HG03139 (cell line): Measurements from ENCODE around the gene ASRGL1.

Experiments
- ATAC-seq: cut with Tn5 transposase; IDR thresholded peaks from one replicate; pipeline ENCODE4 v1.9.1; 2021; ENCODE audit not compliant: unreplicated experiment

The ASRGL1 gene

GRCh38 chr11:62411524-62411923 is 74.3 kb downstream of the ASRGL1 start:
- ATAC-seq = no peak

GRCh38 chr11:62413060-62413696 is 75.9 kb downstream of the ASRGL1 start:
- no peak for ATAC-seq

- no peak for ATAC-seq
These were observed 79.3 kb downstream of the ASRGL1 start for GRCh38 chr11:62416596-62416995.

GRCh38 chr11:62418136-62418535 is 80.9 kb downstream of the ASRGL1 start:
- ATAC-seq = no peak

GRCh38 chr11:62418733-62419132 is 81.5 kb downstream of the ASRGL1 start, which contains the start of gene SCGB1A1:
SCGB1A1 (plus strand) TSS chr11:62419033; CDS start chr11:62419096, 63 bp downstream.
- ATAC-seq = no peak

- no peak for ATAC-seq
These were observed 82.2 kb downstream of the ASRGL1 start for GRCh38 chr11:62419314-62419929.

- ATAC-seq = no peak
These were observed 82.7 kb downstream of the ASRGL1 start for GRCh38 chr11:62419943-62420342.

- no peak for ATAC-seq
These were observed 83.6 kb downstream of the ASRGL1 start for GRCh38 chr11:62420882-62421281.

GRCh38 chr11:62421996-62422395 is 84.7 kb downstream of the ASRGL1 start:
- ATAC-seq = no peak

GRCh38 chr11:62423012-62423411 is 85.8 kb downstream of the ASRGL1 start:
- no peak for ATAC-seq

- no peak for ATAC-seq
These were observed 90.5 kb downstream of the ASRGL1 start for GRCh38 chr11:62427630-62428233.

- no peak for ATAC-seq
These were observed 91.8 kb downstream of the ASRGL1 start for GRCh38 chr11:62428871-62429560.

- no peak for ATAC-seq
These were observed 93.2 kb downstream of the ASRGL1 start for GRCh38 chr11:62430425-62430824.

GRCh38 chr11:62431171-62431901 is 94.1 kb downstream of the ASRGL1 start:
- ATAC-seq = no peak

- no peak for ATAC-seq
These were observed 95.4 kb downstream of the ASRGL1 start for GRCh38 chr11:62432695-62433094.

GRCh38 chr11:62433141-62433903 is 96.1 kb downstream of the ASRGL1 start:
- no peak for ATAC-seq

GRCh38 chr11:62433904-62434276 is 96.6 kb downstream of the ASRGL1 start:
- ATAC-seq = no peak

- ATAC-seq = no peak
These were observed 98.8 kb downstream of the ASRGL1 start for GRCh38 chr11:62435846-62436660.

GRCh38 chr11:62437616-62438015 is 100.4 kb downstream of the ASRGL1 start:
- ATAC-seq = no peak

GRCh38 chr11:62438641-62439040 is 101.4 kb downstream of the ASRGL1 start:
- ATAC-seq = no peak
